OCI-LY1 (cell line): ENCODE results near the gene EXOSC7.

ENCODE experiments used
- CTCF ChIP-seq: fragments of 200-600 bp; sonication (generic), shearing (Covaris generic); IDR thresholded peaks from 2 replicates; pipeline ENCODE4 v1.5.1; 2017; ENCODE audit warnings: mild to moderate bottlenecking, antibody characterized with exemption, low read length, moderate library complexity, mixed read lengths
- EZH2 ChIP-seq: fragments of 200-600 bp; sonication (generic), shearing (Covaris generic); IDR thresholded peaks from 2 replicates; pipeline ENCODE4 v1.8.0; 2017; ENCODE audit warnings: borderline replicate concordance, mixed run types, mild to moderate bottlenecking, antibody characterized with exemption, low read length, moderate library complexity, mixed read lengths

GRCh38 chr3:45002720-45003119 is 26.7 kb downstream of the EXOSC7 start:
- TF ChIP-seq CTCF: no peak
- TF ChIP-seq EZH2: no peak
